Amniotic epithelial cell (primary cell): ENCODE results near the gene PARS2.
"Not testable (repeated sequence)": the region's sequence is repeated elsewhere in the genome, so short reads cannot be mapped to it uniquely, and the experiment has no call there.

Experiments used
- DNase-seq: peaks from one replicate; pipeline ENCODE4 v3.0.0-alpha.2; 2010; ENCODE audit warnings: low read depth

Gene PARS2

GRCh38 chr1:54800041-54800898, 35.9 kb upstream of the PARS2 start:
- DNase-seq = no peak

- DNase-seq = peak; percentile 58
Observed at GRCh38 chr1:54798769-54799641, 34.7 kb upstream of the PARS2 start.

- DNase-seq = no peak
Observed at GRCh38 chr1:54798206-54798605, 33.9 kb upstream of the PARS2 start.

GRCh38 chr1:54796902-54797301, 32.6 kb upstream of the PARS2 start:
- DNase-seq = no peak

- DNase-seq = no peak
Observed at GRCh38 chr1:54795841-54796468, 31.6 kb upstream of the PARS2 start.

GRCh38 chr1:54795356-54795665, 31.0 kb upstream of the PARS2 start:
- no peak for DNase-seq

GRCh38 chr1:54794451-54795355, 30.4 kb upstream of the PARS2 start:
- DNase-seq = no peak

GRCh38 chr1:54792686-54793282, 28.5 kb upstream of the PARS2 start:
- no peak for DNase-seq

- DNase-seq = peak; percentile 35
Observed at GRCh38 chr1:54791880-54792522, 27.7 kb upstream of the PARS2 start.

GRCh38 chr1:54788459-54788858, 24.1 kb upstream of the PARS2 start:
- DNase-seq = no peak

GRCh38 chr1:54787604-54788003, 23.3 kb upstream of the PARS2 start:
- DNase-seq = no peak

- DNase-seq = no peak
Observed at GRCh38 chr1:54786778-54787177, 22.5 kb upstream of the PARS2 start.

- no peak for DNase-seq
Observed at GRCh38 chr1:54784066-54784465, 19.7 kb upstream of the PARS2 start.

- DNase-seq = no peak
Observed at GRCh38 chr1:54782588-54782987, 18.3 kb upstream of the PARS2 start.

- no peak for DNase-seq
Observed at GRCh38 chr1:54782156-54782555, 17.8 kb upstream of the PARS2 start.

- no peak for DNase-seq
Observed at GRCh38 chr1:54781023-54781723, 16.9 kb upstream of the PARS2 start.

- no peak for DNase-seq
Observed at GRCh38 chr1:54777431-54777830, 13.1 kb upstream of the PARS2 start.

GRCh38 chr1:54777011-54777410, 12.7 kb upstream of the PARS2 start:
- no peak for DNase-seq

- DNase-seq = not testable (repeated sequence)
Observed at GRCh38 chr1:54775828-54776721, 11.8 kb upstream of the PARS2 start.
